Karpas-422 (cell line): ENCODE results near the gene RYR2. TPM values are rescaled to one million over a fixed set of nuclear protein-coding genes. Genes with fewer than 3 reads are reported as not detected.
"Not testable (repeated sequence)": the region's sequence is repeated elsewhere in the genome, so short reads cannot be mapped to it uniquely, and the experiment has no call there.

Experiments used
- DNase-seq: peaks from one replicate; pipeline ENCODE4 v3.0.0-alpha.2; 2015
- H2AFZ ChIP-seq: fragments of 200-600 bp; sonication (generic); 2 replicates; pipeline ENCODE4 v1.6.1; 2014; ENCODE audit warnings: antibody characterized with exemption, low read length, mixed read lengths
- H3K27ac ChIP-seq: fragments of 200-600 bp; sonication (generic); 2 replicates; pipeline ENCODE4 v1.5.1; 2014; ENCODE audit warnings: mild to moderate bottlenecking, low read length, moderate library complexity
- H3K27me3 ChIP-seq: fragments of 200-600 bp; sonication (generic); 2 replicates; pipeline ENCODE4 v1.6.1; 2014; ENCODE audit warnings: low read length, mixed read lengths
- H3K36me3 ChIP-seq: fragments of 200-600 bp; sonication (generic); 2 replicates; pipeline ENCODE4 v1.6.1; 2014; ENCODE audit warnings: low read length, mixed read lengths; ENCODE audit not compliant: insufficient read depth
- H3K4me1 ChIP-seq: fragments of 200-600 bp; sonication (generic); 2 replicates; pipeline ENCODE4 v1.6.1; 2014; ENCODE audit warnings: mild to moderate bottlenecking, low read length, mixed read lengths
- H3K4me2 ChIP-seq: fragments of 200-600 bp; sonication (generic); 2 replicates; pipeline ENCODE4 v1.6.1; 2014; ENCODE audit warnings: low read length, low read depth, mild to moderate bottlenecking; ENCODE audit not compliant: poor library complexity, severe bottlenecking
- H3K4me3 ChIP-seq: fragments of 200-600 bp; sonication (generic); 2 replicates; pipeline ENCODE4 v1.5.1; 2014; ENCODE audit warnings: mild to moderate bottlenecking, antibody characterized with exemption, low read length, mixed read lengths
- H3K79me2 ChIP-seq: fragments of 200-600 bp; sonication (generic); 2 replicates; pipeline ENCODE4 v1.6.1; 2014; ENCODE audit warnings: mild to moderate bottlenecking, low read length, mixed read lengths
- H3K9ac ChIP-seq: fragments of 200-600 bp; sonication (generic); 2 replicates; pipeline ENCODE4 v1.6.0; 2014; ENCODE audit warnings: low read length
- H3K9me2 ChIP-seq: fragments of 200-600 bp; sonication (generic), shearing (Covaris generic); replicated peaks from 2 replicates; pipeline ENCODE4 v1.6.0; 2014; ENCODE audit warnings: mild to moderate bottlenecking, low read length, moderate library complexity; ENCODE audit not compliant: insufficient read depth
- H3K9me3 ChIP-seq: fragments of 300-700, 200-600 bp; sonication (generic); 2 replicates; pipeline ENCODE4 v1.6.1; 2014; ENCODE audit warnings: low read length, mixed read lengths
- H4K20me1 ChIP-seq: fragments of 200-600 bp; sonication (generic); 2 replicates; pipeline ENCODE4 v1.6.1; 2014; ENCODE audit warnings: mild to moderate bottlenecking, antibody characterized with exemption, low read length, low read depth; ENCODE audit not compliant: insufficient read depth
- total RNA-seq: library from RNA; depleted of rRNA; stranded (reverse); fragments of >200 nt; shearing (Covaris generic); gene quantifications from 2 replicates; pipeline ENCODE4 v1.2.3, GENCODE V29; 2014; ENCODE audit warnings: low replicate concordance

RYR2 gene
- total RNA-seq, 1 experiment from 2014 or later = not detected

DNA sequence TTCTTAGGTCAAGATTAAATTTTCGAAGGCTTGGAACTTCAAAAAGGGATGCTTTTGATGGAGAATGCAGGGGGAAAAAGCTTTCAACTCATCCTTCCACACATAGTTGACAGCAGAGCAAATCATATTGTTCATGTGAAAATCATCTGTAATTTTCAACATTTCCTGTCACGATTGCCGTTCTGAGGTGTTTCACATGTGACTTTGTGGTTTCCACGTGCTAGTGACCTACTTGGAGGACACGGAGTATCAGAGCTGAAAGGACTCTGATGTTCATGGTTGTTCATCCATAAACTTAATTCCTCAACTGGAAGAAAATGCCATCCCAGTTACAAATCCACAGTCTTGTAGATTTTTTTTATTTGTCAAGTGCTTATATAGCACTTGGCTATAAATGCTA is 769.6 kb downstream of the RYR2 start:
- Histone ChIP-seq H3K27ac (no peak overlapping the region), H2AFZ (no peak overlapping the region), H3K9me3 (no peaks in the 10 kb centered on the region), H3K36me3 (no peaks in the 10 kb centered on the region), H3K4me1 (no peaks in the 10 kb centered on the region), H3K27me3 (no peaks in the 10 kb centered on the region), H4K20me1 (no peaks in the 10 kb centered on the region), H3K79me2 (no peaks in the 10 kb centered on the region), H3K4me3 (no peak overlapping the region), H3K9ac (no peak overlapping the region), H3K4me2 (no peak overlapping the region), H3K9me2 (no peaks in the 10 kb centered on the region)
- no peak for DNase-seq

DNA sequence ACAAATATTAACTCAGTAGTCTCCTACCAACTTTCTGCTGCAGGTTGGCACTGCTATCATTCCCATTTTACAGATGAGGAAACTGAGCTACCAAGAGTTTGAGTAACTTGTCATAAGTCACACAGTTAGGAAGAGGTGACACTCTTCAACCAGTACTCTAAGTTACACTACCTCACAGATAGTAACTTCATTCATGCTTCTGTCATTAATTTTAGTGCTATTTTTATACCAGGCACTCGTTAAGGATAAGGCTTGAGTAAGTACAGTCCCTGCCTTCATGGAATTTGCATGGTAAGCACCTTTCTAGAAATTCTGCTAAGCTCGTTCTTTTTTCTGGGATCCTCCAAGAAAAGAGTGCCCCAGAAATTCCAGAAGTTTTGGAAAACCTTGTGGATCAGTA is 770.1 kb downstream of the RYR2 start:
- H3K36me3 ChIP-seq = no peaks in the 10 kb centered on the region
- H3K9ac ChIP-seq = no peak overlapping the region

DNA sequence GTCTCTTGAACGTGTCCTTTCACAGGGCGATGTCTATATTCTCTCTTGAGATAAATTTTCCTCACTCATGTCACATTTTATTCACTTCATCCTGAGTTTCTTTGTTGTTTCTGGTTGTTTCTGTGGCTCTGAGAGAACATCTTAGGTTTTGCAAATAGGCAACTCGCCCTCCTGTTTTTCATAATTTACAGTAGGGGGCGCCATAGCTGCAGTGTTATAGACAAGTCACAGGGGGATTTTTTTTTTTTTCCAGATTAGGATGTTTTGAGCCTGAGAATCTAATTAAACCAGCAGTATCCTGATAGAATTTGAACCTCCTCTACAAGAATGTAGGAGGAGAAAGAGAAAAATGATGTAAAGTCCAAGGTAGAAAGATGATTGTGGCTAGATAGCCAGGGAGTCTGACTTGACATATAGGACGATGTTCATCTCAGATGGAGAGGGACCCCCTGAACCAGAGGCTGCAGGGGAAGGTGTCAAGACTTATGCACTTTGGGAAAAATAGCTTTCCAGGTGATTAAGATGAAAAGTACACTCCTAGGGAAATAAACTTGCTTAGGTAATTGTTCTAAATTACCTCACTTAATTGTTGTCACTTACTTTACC is 772.4 kb downstream of the RYR2 start:
- no peaks in the 10 kb centered on the region for H3K36me3 ChIP-seq
- no peak overlapping the region for H3K4me2 ChIP-seq
- no peak overlapping the region for H3K27ac ChIP-seq
- H3K9me3 ChIP-seq = no peaks in the 10 kb centered on the region
- H3K27me3 ChIP-seq = no peaks in the 10 kb centered on the region
- peak; percentile 74 for DNase-seq
- H2AFZ ChIP-seq = no peak overlapping the region
- H3K9ac ChIP-seq = no peak overlapping the region
- no peaks in the 10 kb centered on the region for H3K9me2 ChIP-seq
- H3K4me1 ChIP-seq = no peaks in the 10 kb centered on the region
- no peak overlapping the region for H3K4me3 ChIP-seq
- H3K79me2 ChIP-seq = no peaks in the 10 kb centered on the region
- H4K20me1 ChIP-seq = no peaks in the 10 kb centered on the region

More for the DNA sequence above, 770.1 kb downstream of the RYR2 start:
- Histone ChIP-seq H3K9me2 (no peaks in the 10 kb centered on the region), H3K4me2 (no peak overlapping the region), H2AFZ (no peak overlapping the region), H3K9me3 (no peaks in the 10 kb centered on the region), H3K4me1 (no peaks in the 10 kb centered on the region), H4K20me1 (no peaks in the 10 kb centered on the region), H3K27ac (no peak overlapping the region), H3K79me2 (no peaks in the 10 kb centered on the region), H3K4me3 (no peak overlapping the region), H3K27me3 (no peaks in the 10 kb centered on the region)
- no peak for DNase-seq

- Histone ChIP-seq H3K9ac (no peak overlapping the region), H3K27ac (no peak overlapping the region), H3K9me2 (no peaks in the 10 kb centered on the region), H3K4me2 (no peak overlapping the region), H3K4me3 (no peak overlapping the region), H2AFZ (no peak overlapping the region), H3K9me3 (no peaks in the 10 kb centered on the region), H3K36me3 (no peaks in the 10 kb centered on the region), H3K27me3 (no peaks in the 10 kb centered on the region), H4K20me1 (no peaks in the 10 kb centered on the region), H3K4me1 (no peaks in the 10 kb centered on the region), H3K79me2 (no peaks in the 10 kb centered on the region)
- DNase-seq = no peak
Measured at GRCh38 chr1:237817277-237817676, 775.3 kb downstream of the RYR2 start.

DNA sequence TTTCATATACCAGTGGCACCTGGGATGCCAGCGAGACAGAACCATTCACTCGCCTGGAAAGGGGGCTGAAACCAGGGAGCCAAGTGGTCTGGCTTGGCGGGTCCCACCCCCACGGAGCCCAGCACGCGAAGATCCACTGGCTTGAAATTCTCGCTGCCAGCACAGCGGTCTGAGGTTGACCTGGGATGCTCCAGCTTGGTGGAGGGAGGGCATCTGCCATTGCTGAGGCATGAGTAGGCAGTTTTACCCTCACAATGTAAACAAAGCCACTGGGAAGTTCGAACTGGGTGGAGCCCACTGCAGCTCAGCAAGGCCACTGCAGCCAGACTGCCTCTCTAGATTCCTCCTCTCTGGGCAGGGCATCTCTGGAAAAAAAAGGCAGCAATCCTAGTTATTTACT is 778.6 kb downstream of the RYR2 start:
- not testable (repeated sequence) for H3K4me1 ChIP-seq, H3K79me2 ChIP-seq, H3K9me2 ChIP-seq, H3K4me3 ChIP-seq, H3K9ac ChIP-seq, H4K20me1 ChIP-seq, H3K4me2 ChIP-seq, H3K27ac ChIP-seq, H2AFZ ChIP-seq, DNase-seq, H3K9me3 ChIP-seq, H3K36me3 ChIP-seq, H3K27me3 ChIP-seq

DNA sequence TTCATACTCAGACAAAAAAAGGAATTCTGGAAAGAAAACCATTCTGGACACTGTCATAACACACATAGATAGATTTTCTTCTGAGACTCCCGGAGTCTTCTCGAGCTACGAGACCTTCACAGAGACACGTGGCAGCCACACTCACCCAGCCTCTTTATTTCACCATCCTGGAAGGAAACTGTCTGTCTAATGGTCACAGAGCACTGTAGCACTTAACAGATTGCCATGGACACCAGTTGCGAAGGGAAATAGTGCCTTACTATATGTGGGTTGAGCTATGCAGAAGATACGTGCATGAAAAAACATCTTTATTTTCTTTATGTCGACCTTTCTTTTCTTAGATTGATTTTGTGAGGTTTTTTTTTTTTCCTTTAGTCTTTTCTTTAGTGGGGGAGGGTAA is 790.9 kb downstream of the RYR2 start:
- no peak overlapping the region for H3K27ac ChIP-seq
- no peaks in the 10 kb centered on the region for H3K4me1 ChIP-seq
- no peak overlapping the region for H3K4me3 ChIP-seq
- no peaks in the 10 kb centered on the region for H3K79me2 ChIP-seq
- no peak overlapping the region for H3K4me2 ChIP-seq
- no peaks in the 10 kb centered on the region for H3K9me2 ChIP-seq
- H3K36me3 ChIP-seq = no peaks in the 10 kb centered on the region
- no peaks in the 10 kb centered on the region for H4K20me1 ChIP-seq
- DNase-seq = no peak
- H3K9ac ChIP-seq = no peak overlapping the region
- no peaks in the 10 kb centered on the region for H3K9me3 ChIP-seq
- H3K27me3 ChIP-seq = no peaks in the 10 kb centered on the region
- no peak overlapping the region for H2AFZ ChIP-seq

DNA sequence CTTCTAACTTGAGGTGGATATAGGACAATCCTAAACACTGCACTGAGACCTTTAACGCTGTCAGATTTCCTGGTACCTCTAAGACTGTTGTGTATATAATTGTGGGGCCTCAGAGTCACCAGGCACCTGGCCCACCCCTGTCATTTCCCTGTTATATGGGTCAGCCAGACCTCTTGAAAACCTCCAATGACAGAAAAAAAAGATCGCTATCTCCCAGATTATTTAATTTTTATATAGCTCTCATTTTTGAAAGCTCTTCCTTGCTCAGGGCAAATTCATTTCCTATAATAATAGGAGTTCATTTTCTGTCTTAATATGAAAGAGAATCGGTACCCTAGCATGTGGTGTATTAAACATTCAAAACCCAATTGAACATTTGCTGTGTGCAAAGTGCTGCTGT is 792.1 kb downstream of the RYR2 start:
- H2AFZ ChIP-seq = no peak overlapping the region
- H4K20me1 ChIP-seq = no peaks in the 10 kb centered on the region
- no peak overlapping the region for H3K4me3 ChIP-seq
- H3K9ac ChIP-seq = no peak overlapping the region
- H3K4me1 ChIP-seq = no peaks in the 10 kb centered on the region
- no peaks in the 10 kb centered on the region for H3K9me2 ChIP-seq
- no peak overlapping the region for H3K4me2 ChIP-seq
- H3K9me3 ChIP-seq = no peaks in the 10 kb centered on the region
- H3K27ac ChIP-seq = no peak overlapping the region
- no peak for DNase-seq
- no peaks in the 10 kb centered on the region for H3K79me2 ChIP-seq
- H3K36me3 ChIP-seq = no peaks in the 10 kb centered on the region
- no peaks in the 10 kb centered on the region for H3K27me3 ChIP-seq

DNA sequence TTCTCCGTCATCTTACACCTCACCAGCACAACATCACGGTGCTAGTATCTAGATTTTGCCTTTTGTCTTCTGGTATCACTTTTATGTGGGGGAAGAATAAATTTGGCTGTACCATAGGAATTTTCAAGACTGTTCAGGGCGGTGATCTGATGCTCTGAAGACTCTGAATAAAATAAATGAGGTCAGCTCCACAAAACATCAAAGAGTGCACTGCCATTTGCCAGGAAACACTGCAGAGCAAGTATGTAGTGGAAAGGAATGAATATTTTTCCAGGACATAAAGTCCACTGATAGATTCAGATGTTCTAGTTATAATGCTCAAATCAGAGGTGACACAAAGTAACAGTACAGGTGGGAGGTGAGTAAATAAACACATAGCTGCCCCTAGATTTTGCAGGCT is 792.5 kb downstream of the RYR2 start:
- Histone ChIP-seq H2AFZ (no peak overlapping the region), H3K9ac (no peak overlapping the region), H3K4me2 (no peak overlapping the region), H4K20me1 (no peaks in the 10 kb centered on the region), H3K4me3 (no peak overlapping the region), H3K9me2 (no peaks in the 10 kb centered on the region), H3K9me3 (no peaks in the 10 kb centered on the region), H3K36me3 (no peaks in the 10 kb centered on the region), H3K4me1 (no peaks in the 10 kb centered on the region), H3K79me2 (no peaks in the 10 kb centered on the region), H3K27ac (no peak overlapping the region), H3K27me3 (no peaks in the 10 kb centered on the region)
- DNase-seq = no peak

GRCh38 chr1:237838320-237838719 is 796.3 kb downstream of the RYR2 start:
- no peaks in the 10 kb centered on the region for H4K20me1 ChIP-seq
- no peak overlapping the region for H2AFZ ChIP-seq
- H3K27ac ChIP-seq = no peak overlapping the region
- no peak overlapping the region for H3K4me2 ChIP-seq
- DNase-seq = no peak
- H3K27me3 ChIP-seq = no peaks in the 10 kb centered on the region
- H3K4me1 ChIP-seq = no peaks in the 10 kb centered on the region
- no peaks in the 10 kb centered on the region for H3K36me3 ChIP-seq
- no peaks in the 10 kb centered on the region for H3K9me2 ChIP-seq
- H3K79me2 ChIP-seq = no peaks in the 10 kb centered on the region
- H3K9me3 ChIP-seq = no peaks in the 10 kb centered on the region
- H3K9ac ChIP-seq = no peak overlapping the region
- no peak overlapping the region for H3K4me3 ChIP-seq
